GM12878 (cell line): Measurements from ENCODE around the gene AIP.

Source experiments
- BMI1 ChIP-seq: fragments of 450-650 bp; IDR thresholded peaks from 2 replicates; pipeline ENCODE4 v1.6.1; 2016; ENCODE audit warnings: mild to moderate bottlenecking, moderate library complexity, borderline replicate concordance
- CTCF ChIP-seq, 3 experiments: IDR thresholded peaks in 2 of 3; conservative IDR thresholded peaks in 1 of 3; 2 replicates each; pipeline ENCODE4 v1.5.1; 2011; ENCODE audit warnings: low read depth in 3 of 3, low read length in 3 of 3, mild to moderate bottlenecking in 3 of 3, control low read depth in 2 of 3, moderate library complexity in 2 of 3, inconsistent platforms in 1 of 3, mixed read lengths in 1 of 3; ENCODE audit not compliant: control insufficient read depth in 2 of 3, insufficient read depth in 1 of 3; ENCODE audit errors: extremely low read depth in 1 of 3
- EP300 ChIP-seq, 2 experiments: fragments of 150-350 bp in 1 of 2; IDR thresholded peaks; 2 replicates each; pipeline ENCODE4 v1.6.1; 2011 to 2012; ENCODE audit warnings: low read depth in 2 of 2, low read length in 2 of 2, borderline replicate concordance in 1 of 2, improper control_type of control experiment in 1 of 2, inconsistent platforms in 1 of 2; ENCODE audit not compliant: control insufficient read depth in 1 of 2
- POLR2AphosphoS2 ChIP-seq: IDR thresholded peaks from 2 replicates; pipeline ENCODE4 v1.6.1; 2011; ENCODE audit warnings: low read depth, mild to moderate bottlenecking, low read length, improper control_type of control experiment, moderate library complexity
- POLR2AphosphoS5 ChIP-seq: IDR thresholded peaks from 2 replicates; pipeline ENCODE4 v1.6.1; 2011; ENCODE audit warnings: mild to moderate bottlenecking, low read length, inconsistent platforms
- SIX5 ChIP-seq: IDR thresholded peaks from 2 replicates; pipeline ENCODE4 v1.6.1; 2011; ENCODE audit warnings: mild to moderate bottlenecking, low read depth, low read length, moderate library complexity; ENCODE audit not compliant: severe bottlenecking

GRCh38 chr11:67437809-67438157 is 45.0 kb upstream of the AIP start:
- TF ChIP-seq SIX5 (no peak), POLR2AphosphoS2 (no peak), POLR2AphosphoS5 (peak; percentile 15; the same call in 1 of the 2 replicates), CTCF (IDR thresholded peaks at IDR 0.05 in 2 of 3, conservative IDR thresholded peaks at IDR 0.05 in 1 of 3; ENCODE audit: control insufficient read depth in 2 of 3, extremely low read depth in 1 of 3, insufficient read depth in 1 of 3, low read depth in 3 of 3, low read length in 3 of 3) (no peak), BMI1 (no peak), EP300 (IDR thresholded peaks at IDR 0.05; ENCODE audit: borderline replicate concordance in 1 of 2, control insufficient read depth in 1 of 2, low read depth in 2 of 2, low read length in 2 of 2) (no peak)
